Endothelial cell (in vitro differentiated cells): Measurements from ENCODE around the gene DYNC2H1. TPM values are rescaled to one million over a fixed set of nuclear protein-coding genes. Genes with fewer than 3 reads are reported as not detected.

ENCODE experiments used
- DNase-seq: peaks from one replicate; pipeline ENCODE4 v3.0.0; 2021; ENCODE audit warnings: low spot score
- H3K27ac Mint-ChIP-seq: one replicate; pipeline ENCODE4 v1.8.0; 2021; ENCODE audit warnings: mixed read lengths, inconsistent platforms; ENCODE audit not compliant: unreplicated experiment
- H3K27me3 Mint-ChIP-seq: one replicate; pipeline ENCODE4 v1.8.0; 2021; ENCODE audit warnings: mild to moderate bottlenecking, moderate library complexity, mixed read lengths, inconsistent platforms; ENCODE audit not compliant: unreplicated experiment
- H3K36me3 Mint-ChIP-seq: one replicate; pipeline ENCODE4 v1.8.0; 2021; ENCODE audit warnings: mild to moderate bottlenecking, low read depth, mixed read lengths, inconsistent platforms; ENCODE audit not compliant: unreplicated experiment
- H3K4me1 Mint-ChIP-seq: one replicate; pipeline ENCODE4 v1.8.0; 2021; ENCODE audit warnings: mild to moderate bottlenecking, mixed read lengths, inconsistent platforms; ENCODE audit not compliant: unreplicated experiment
- H3K4me3 Mint-ChIP-seq: one replicate; pipeline ENCODE4 v1.8.0; 2021; ENCODE audit warnings: mild to moderate bottlenecking, mixed read lengths, inconsistent platforms; ENCODE audit not compliant: unreplicated experiment
- H3K9me3 Mint-ChIP-seq: one replicate; pipeline ENCODE4 v1.8.0; 2021; ENCODE audit warnings: mixed read lengths, inconsistent platforms; ENCODE audit not compliant: unreplicated experiment
- CTCF ChIP-seq: fragments of 200-600 bp; sonication (generic); IDR thresholded peaks from one replicate; pipeline ENCODE4 v1.5.0; 2021; ENCODE audit warnings: antibody characterized with exemption; ENCODE audit not compliant: unreplicated experiment
- total RNA-seq: library from RNA; stranded (reverse); fragmentation: NEBNext Ultra II Directional; extraction: Animal tissue kit (Norgen Biotek cat#: 25700); gene quantifications from one replicate; pipeline ENCODE4 v1.2.1, GENCODE V29; 2021; ENCODE audit not compliant: unreplicated experiment

DYNC2H1 gene
- total RNA-seq, 1 donor from 2014 or later = 7.9 TPM

GRCh38 chr11:103380031-103380430, 270.8 kb downstream of the DYNC2H1 start:
- Mint-ChIP-seq H3K9me3 (no peaks in the 10 kb centered on the region), H3K27me3 (no peaks in the 10 kb centered on the region), H3K36me3 (peaks cover 7% of the 10 kb centered on the region), H3K4me3 (no peak overlapping the region), H3K4me1 (peaks cover 16% of the 10 kb centered on the region), H3K27ac (no peak overlapping the region)
- no peak for DNase-seq
- TF ChIP-seq CTCF = no peak

GRCh38 chr11:103384652-103385051, 275.4 kb downstream of the DYNC2H1 start:
- Mint-ChIP-seq H3K4me1 (peaks cover 21% of the 10 kb centered on the region), H3K4me3 (no peak overlapping the region), H3K36me3 (no peaks in the 10 kb centered on the region), H3K27ac (peak overlapping the region; percentile 39), H3K27me3 (peaks cover 3% of the 10 kb centered on the region), H3K9me3 (no peaks in the 10 kb centered on the region)
- TF ChIP-seq CTCF = no peak
- no peak for DNase-seq

DNA sequence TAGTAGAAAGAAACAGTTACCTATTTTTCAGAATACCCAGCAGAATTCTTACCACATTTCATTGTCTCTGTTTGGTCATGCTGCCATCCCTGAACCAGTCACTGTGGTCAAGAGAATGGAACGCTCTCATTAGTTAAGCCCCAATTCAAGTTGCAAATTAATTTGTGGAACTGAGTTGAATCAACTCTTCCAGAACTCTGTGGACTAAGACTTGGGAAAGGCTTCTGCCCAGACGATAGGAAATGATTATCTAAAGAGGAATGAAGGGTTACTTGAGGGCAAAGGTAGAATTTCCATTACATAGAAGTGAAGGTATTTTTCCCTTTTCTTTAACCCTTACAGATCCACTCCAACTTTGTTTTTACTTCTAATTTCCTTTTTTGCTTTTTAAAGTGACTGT, 286.4 kb downstream of the DYNC2H1 start:
- Mint-ChIP-seq H3K4me1 (peaks cover 7% of the 10 kb centered on the region), H3K36me3 (peaks cover 5% of the 10 kb centered on the region), H3K27ac (peak overlapping the region; percentile 44), H3K9me3 (no peaks in the 10 kb centered on the region), H3K4me3 (no peak overlapping the region), H3K27me3 (peaks cover 2% of the 10 kb centered on the region)
- no peak for DNase-seq
- TF ChIP-seq CTCF = no peak

DNA sequence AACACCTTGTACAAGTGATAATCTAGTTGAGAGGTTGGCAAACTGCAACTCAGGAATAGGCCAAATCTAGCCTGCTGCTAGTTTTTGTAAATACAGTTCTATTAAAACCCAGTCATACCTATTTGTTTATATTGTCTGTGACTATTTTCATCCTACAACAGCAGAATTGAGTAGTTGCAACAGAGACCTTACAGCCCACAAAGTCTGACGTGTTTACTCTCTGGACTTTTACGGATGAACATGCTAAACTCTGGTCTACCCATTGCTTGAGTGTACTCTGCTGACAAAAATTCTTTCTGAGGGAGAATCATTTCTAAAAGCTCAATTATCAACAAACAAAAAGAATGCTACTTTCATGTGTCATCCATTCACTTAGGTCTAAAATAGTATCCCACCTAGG, 287.0 kb downstream of the DYNC2H1 start:
- Mint-ChIP-seq H3K27me3 (peaks cover 2% of the 10 kb centered on the region), H3K9me3 (no peaks in the 10 kb centered on the region), H3K27ac (no peak overlapping the region), H3K4me3 (no peak overlapping the region), H3K4me1 (peaks cover 7% of the 10 kb centered on the region), H3K36me3 (peaks cover 5% of the 10 kb centered on the region)
- TF ChIP-seq CTCF = no peak
- no peak for DNase-seq

GRCh38 chr11:103397369-103397768, 288.1 kb downstream of the DYNC2H1 start:
- peaks cover 7% of the 10 kb centered on the region for H3K4me1 Mint-ChIP-seq
- DNase-seq = no peak
- TF ChIP-seq CTCF = no peak
- H3K27me3 Mint-ChIP-seq = peaks cover 2% of the 10 kb centered on the region
- H3K4me3 Mint-ChIP-seq = no peak overlapping the region
- H3K9me3 Mint-ChIP-seq = no peaks in the 10 kb centered on the region
- no peak overlapping the region for H3K27ac Mint-ChIP-seq
- H3K36me3 Mint-ChIP-seq = peaks cover 4% of the 10 kb centered on the region
